ENCODE results near the gene LCN2.

LCN2 gene

DNA sequence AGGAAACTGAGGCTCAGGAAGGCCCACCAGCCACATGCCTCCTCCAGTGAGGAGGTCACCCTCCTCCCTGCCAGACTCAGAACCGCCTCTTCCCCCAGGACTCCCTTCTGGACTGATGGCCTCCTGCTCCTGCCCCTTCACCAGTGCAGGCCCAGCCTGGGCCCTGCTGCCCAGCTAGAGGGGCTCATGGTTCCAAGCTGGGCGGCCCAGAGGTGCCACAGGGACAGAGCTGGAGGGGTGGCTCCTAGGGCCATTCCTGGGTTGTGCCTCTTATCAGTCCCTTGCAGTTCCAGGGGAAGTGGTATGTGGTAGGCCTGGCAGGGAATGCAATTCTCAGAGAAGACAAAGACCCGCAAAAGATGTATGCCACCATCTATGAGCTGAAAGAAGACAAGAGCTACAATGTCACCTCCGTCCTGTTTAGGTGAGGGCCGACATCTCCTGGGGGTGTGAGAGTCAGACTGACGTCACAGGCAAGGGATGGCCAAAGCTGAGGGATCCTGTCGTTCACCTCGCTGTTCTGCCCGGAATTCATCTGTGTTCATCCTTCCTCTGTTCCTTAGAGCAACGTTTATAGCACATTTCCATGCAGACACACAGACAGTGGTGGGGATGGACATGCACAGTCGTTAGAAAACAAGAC lies 819 bp downstream of the LCN2 start:
- no peak overlapping the region for H2AFZ ChIP-seq (ENCODE audit: low read depth, low read length, severe bottlenecking)
- H3K9me2 ChIP-seq (replicated peaks; ENCODE audit: insufficient read depth, low read length) = no peaks in the 10 kb centered on the region
- H3K79me2 ChIP-seq (ENCODE audit: insufficient read depth, low read length) = no peaks in the 10 kb centered on the region
- no peak for TF ChIP-seq EZH2phosphoT487 (conservative IDR thresholded peaks at IDR 0.05; ENCODE audit: low read length)
- TF ChIP-seq, protein P1, sequence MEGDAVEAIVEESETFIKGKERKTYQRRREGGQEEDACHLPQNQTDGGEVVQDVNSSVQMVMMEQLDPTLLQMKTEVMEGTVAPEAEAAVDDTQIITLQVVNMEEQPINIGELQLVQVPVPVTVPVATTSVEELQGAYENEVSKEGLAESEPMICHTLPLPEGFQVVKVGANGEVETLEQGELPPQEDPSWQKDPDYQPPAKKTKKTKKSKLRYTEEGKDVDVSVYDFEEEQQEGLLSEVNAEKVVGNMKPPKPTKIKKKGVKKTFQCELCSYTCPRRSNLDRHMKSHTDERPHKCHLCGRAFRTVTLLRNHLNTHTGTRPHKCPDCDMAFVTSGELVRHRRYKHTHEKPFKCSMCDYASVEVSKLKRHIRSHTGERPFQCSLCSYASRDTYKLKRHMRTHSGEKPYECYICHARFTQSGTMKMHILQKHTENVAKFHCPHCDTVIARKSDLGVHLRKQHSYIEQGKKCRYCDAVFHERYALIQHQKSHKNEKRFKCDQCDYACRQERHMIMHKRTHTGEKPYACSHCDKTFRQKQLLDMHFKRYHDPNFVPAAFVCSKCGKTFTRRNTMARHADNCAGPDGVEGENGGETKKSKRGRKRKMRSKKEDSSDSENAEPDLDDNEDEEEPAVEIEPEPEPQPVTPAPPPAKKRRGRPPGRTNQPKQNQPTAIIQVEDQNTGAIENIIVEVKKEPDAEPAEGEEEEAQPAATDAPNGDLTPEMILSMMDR (IDR thresholded peaks at IDR 0.05; ENCODE audit: insufficient read depth, low read length, poor library complexity, severe bottlenecking) = no peak
- no peak overlapping the region for H3K9ac ChIP-seq (ENCODE audit: low read length)
- no peaks in the 10 kb centered on the region for H4K20me1 ChIP-seq (ENCODE audit: low read depth, low read length)
- no peaks in the 10 kb centered on the region for H3K36me3 ChIP-seq (ENCODE audit: low read length)
- H3K4me2 ChIP-seq (ENCODE audit: low read depth, low read length, poor library complexity, severe bottlenecking) = no peak overlapping the region
- H3K27ac ChIP-seq (ENCODE audit: low read depth, low read length) = no peak overlapping the region
- no peaks in the 10 kb centered on the region for H3K27me3 ChIP-seq (ENCODE audit: low read length)
- no peaks in the 10 kb centered on the region for H3F3A ChIP-seq (ENCODE audit: insufficient read depth)
- H3K9me3 ChIP-seq (ENCODE audit: insufficient read depth, low read length) = no peaks in the 10 kb centered on the region
- H3K4me3 ChIP-seq (ENCODE audit: insufficient read depth, low read length, poor library complexity, severe bottlenecking) = no peak overlapping the region

DNA sequence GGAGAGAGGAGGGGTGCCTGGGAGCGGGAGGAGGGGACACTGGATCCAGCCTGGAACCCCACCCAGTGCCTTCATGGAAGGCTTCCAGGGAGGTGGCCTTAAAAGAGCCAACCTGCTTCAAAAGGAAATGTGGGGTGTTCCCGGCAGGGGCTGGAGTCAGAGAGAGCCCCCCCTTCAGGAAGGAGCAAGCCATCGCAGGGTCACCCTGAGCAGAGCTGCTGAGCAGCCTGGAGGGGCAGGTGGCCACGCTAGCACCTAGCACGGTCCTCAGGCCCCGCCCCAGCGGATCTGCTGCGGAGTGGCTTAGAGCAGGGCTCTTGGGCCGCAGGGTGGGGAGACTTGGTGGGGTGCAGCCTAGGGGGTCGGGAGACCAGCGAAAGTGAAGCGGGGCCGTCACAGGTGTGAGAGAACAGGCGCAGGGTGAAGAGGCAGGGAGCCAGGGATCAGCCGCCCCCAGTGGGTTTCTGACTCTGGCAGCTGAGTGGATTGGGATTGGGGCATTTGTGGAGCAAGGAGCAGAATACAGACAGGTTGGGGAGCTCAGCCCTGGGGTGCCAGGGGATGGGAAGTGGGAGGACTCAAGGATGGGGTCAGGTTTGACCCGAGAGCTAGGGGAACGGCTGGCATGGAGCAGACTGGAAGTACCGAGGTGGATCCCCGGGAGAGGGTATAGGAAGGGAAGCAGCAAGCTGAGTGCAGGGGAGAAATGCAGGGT lies 1.5 kb downstream of the LCN2 start:
- H3F3A ChIP-seq (ENCODE audit: insufficient read depth) = no peaks in the 10 kb centered on the region
- H3K9me2 ChIP-seq (replicated peaks; ENCODE audit: insufficient read depth, low read length) = no peaks in the 10 kb centered on the region
- H3K27ac ChIP-seq (ENCODE audit: low read depth, low read length) = no peak overlapping the region
- TF ChIP-seq, protein P1 (IDR thresholded peaks at IDR 0.05; ENCODE audit: insufficient read depth, low read length, poor library complexity, severe bottlenecking) = peak; percentile 18
- no peak for TF ChIP-seq EZH2phosphoT487 (conservative IDR thresholded peaks at IDR 0.05; ENCODE audit: low read length)
- H3K4me2 ChIP-seq (ENCODE audit: low read depth, low read length, poor library complexity, severe bottlenecking) = no peak overlapping the region
- no peak overlapping the region for H3K9ac ChIP-seq (ENCODE audit: low read length)
- no peaks in the 10 kb centered on the region for H3K79me2 ChIP-seq (ENCODE audit: insufficient read depth, low read length)
- H3K9me3 ChIP-seq (ENCODE audit: insufficient read depth, low read length) = no peaks in the 10 kb centered on the region
- no peaks in the 10 kb centered on the region for H3K36me3 ChIP-seq (ENCODE audit: low read length)
- H3K4me3 ChIP-seq (ENCODE audit: insufficient read depth, low read length, poor library complexity, severe bottlenecking) = no peak overlapping the region
- H4K20me1 ChIP-seq (ENCODE audit: low read depth, low read length) = no peaks in the 10 kb centered on the region
- no peaks in the 10 kb centered on the region for H3K27me3 ChIP-seq (ENCODE audit: low read length)
- no peak overlapping the region for H2AFZ ChIP-seq (ENCODE audit: low read depth, low read length, severe bottlenecking)

DNA sequence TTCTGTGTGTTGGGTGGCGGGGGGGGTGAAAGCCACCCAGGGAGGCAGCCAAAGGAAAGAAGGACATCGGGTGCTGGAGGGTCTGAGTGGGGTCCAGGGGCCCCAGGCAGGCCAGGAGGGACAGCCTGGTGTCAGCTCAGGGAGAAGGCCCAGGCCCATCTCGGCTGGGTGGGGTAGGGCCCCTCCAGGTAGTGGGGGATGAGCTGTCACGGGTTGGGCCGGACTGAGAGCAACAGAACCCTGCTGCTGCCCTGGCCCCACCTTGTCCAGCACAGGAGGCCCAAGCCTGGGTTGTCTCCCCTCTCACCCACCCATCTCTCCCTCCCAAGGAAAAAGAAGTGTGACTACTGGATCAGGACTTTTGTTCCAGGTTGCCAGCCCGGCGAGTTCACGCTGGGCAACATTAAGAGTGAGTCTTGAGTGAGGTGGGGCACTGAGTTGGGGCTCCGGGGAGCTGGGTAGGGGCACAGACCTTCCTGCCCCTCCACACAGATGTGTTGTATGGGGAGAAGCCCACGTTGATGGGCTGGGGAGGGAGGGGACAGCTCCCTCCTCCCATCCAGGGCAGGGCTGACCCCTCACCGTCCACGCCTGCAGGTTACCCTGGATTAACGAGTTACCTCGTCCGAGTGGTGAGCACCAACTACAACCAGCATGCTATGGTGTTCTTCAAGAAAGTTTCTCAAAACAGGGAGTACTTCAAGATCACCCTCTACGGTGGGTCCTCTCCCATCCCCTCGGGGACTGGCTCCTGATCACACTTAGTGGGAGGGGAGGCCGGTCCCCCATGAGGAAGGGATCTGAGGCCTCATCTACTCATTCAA lies 2.3 kb downstream of the LCN2 start:
- Histone ChIP-seq H3K79me2 (ENCODE audit: insufficient read depth, low read length) (no peaks in the 10 kb centered on the region), H3F3A (ENCODE audit: insufficient read depth) (no peaks in the 10 kb centered on the region), H2AFZ (ENCODE audit: low read depth, low read length, severe bottlenecking) (no peak overlapping the region)

More for the DNA sequence above, 2.3 kb downstream of the LCN2 start:
- H3K4me2 ChIP-seq (ENCODE audit: low read depth, low read length, poor library complexity, severe bottlenecking) = no peak overlapping the region
- no peaks in the 10 kb centered on the region for H3K9me3 ChIP-seq (ENCODE audit: insufficient read depth, low read length)
- no peaks in the 10 kb centered on the region for H3K36me3 ChIP-seq (ENCODE audit: low read length)
- H4K20me1 ChIP-seq (ENCODE audit: low read depth, low read length) = no peaks in the 10 kb centered on the region
- TF ChIP-seq EZH2phosphoT487 (conservative IDR thresholded peaks at IDR 0.05; ENCODE audit: low read length) = no peak
- no peak overlapping the region for H3K4me3 ChIP-seq (ENCODE audit: insufficient read depth, low read length, poor library complexity, severe bottlenecking)
- H3K27me3 ChIP-seq (ENCODE audit: low read length) = no peaks in the 10 kb centered on the region
- no peaks in the 10 kb centered on the region for H3K9me2 ChIP-seq (replicated peaks; ENCODE audit: insufficient read depth, low read length)
- H3K27ac ChIP-seq (ENCODE audit: low read depth, low read length) = no peak overlapping the region
- H3K9ac ChIP-seq (ENCODE audit: low read length) = no peak overlapping the region
